D721Med (cell line): ENCODE measurements around the gene CDON.

Source experiments
- DNase-seq: peaks from one replicate; pipeline ENCODE4 v3.0.0; 2011; ENCODE audit warnings: low spot score; ENCODE audit not compliant: insufficient read length
- FAIRE-seq: peaks from 2 replicates; lab custom pipeline; 2011; peaks lifted over from hg19 to GRCh38; lab: Jason Lieb, UNC
- CTCF ChIP-seq: IDR thresholded peaks from 2 replicates; pipeline ENCODE4 v1.5.1; 2012; ENCODE audit warnings: mild to moderate bottlenecking, control low read depth; ENCODE audit not compliant: insufficient read depth; ENCODE audit errors: missing control alignments

Gene CDON

GRCh38 chr11:125931116-125931515 is 131.6 kb downstream of the CDON start:
- FAIRE-seq (no peak), DNase-seq (no peak)
- TF ChIP-seq CTCF, result no peak

- FAIRE-seq, result no peak
- TF ChIP-seq CTCF, result no peak
- no peak for DNase-seq
These were observed 132.6 kb downstream of the CDON start for GRCh38 chr11:125930076-125930450.

GRCh38 chr11:125929445-125930075 is 133.1 kb downstream of the CDON start:
- no peak for FAIRE-seq
- no peak for TF ChIP-seq CTCF
- DNase-seq, result no peak

GRCh38 chr11:125926682-125927081 is 136.0 kb downstream of the CDON start:
- FAIRE-seq, result no peak
- no peak for TF ChIP-seq CTCF
- no peak for DNase-seq

- FAIRE-seq (no peak), DNase-seq (no peak)
- TF ChIP-seq CTCF, result no peak
These were observed 136.9 kb downstream of the CDON start for GRCh38 chr11:125925804-125926203.

- no peak for TF ChIP-seq CTCF
- DNase-seq (no peak), FAIRE-seq (no peak)
These were observed 137.4 kb downstream of the CDON start for GRCh38 chr11:125925247-125925740.

- DNase-seq (no peak), FAIRE-seq (no peak)
- TF ChIP-seq CTCF, result no peak
These were observed 138.2 kb downstream of the CDON start for GRCh38 chr11:125924384-125925007.
